DND-41 (cell line): ENCODE measurements around the gene YJEFN3.

ENCODE experiments used
- EZH2 ChIP-seq: IDR thresholded peaks from 3 replicates; pipeline ENCODE4 v1.6.1; 2012; ENCODE audit warnings: borderline replicate concordance, low read depth, mild to moderate bottlenecking, moderate library complexity, low read length, inconsistent platforms; ENCODE audit not compliant: severe bottlenecking
- TF ChIP-seq, protein P1 (sequence below): IDR thresholded peaks from 2 replicates; pipeline ENCODE4 v1.5.1; 2012; ENCODE audit warnings: borderline replicate concordance, low read length, moderate library complexity, mild to moderate bottlenecking; ENCODE audit not compliant: poor library complexity, severe bottlenecking; ENCODE audit errors: extremely low read depth

DNA sequence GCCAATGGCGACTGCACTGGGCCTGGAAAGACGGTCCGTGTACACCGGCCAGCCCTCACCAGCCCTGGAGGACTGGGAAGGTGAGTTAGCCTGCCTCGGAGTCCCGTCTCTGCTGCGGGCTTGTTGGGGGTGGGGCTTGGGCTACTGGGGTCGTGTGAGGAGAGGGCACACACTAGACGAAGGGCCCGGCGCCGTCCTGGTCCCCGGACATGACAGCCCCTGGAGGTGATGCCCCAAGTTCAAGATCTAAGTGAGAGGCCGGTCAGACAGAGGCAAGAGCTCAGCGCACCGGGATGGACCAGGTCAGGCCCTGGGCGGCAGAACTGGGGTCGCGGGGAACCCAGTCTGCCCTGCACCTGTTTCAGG is 11.0 kb downstream of the YJEFN3 start:
- TF ChIP-seq, protein P1, sequence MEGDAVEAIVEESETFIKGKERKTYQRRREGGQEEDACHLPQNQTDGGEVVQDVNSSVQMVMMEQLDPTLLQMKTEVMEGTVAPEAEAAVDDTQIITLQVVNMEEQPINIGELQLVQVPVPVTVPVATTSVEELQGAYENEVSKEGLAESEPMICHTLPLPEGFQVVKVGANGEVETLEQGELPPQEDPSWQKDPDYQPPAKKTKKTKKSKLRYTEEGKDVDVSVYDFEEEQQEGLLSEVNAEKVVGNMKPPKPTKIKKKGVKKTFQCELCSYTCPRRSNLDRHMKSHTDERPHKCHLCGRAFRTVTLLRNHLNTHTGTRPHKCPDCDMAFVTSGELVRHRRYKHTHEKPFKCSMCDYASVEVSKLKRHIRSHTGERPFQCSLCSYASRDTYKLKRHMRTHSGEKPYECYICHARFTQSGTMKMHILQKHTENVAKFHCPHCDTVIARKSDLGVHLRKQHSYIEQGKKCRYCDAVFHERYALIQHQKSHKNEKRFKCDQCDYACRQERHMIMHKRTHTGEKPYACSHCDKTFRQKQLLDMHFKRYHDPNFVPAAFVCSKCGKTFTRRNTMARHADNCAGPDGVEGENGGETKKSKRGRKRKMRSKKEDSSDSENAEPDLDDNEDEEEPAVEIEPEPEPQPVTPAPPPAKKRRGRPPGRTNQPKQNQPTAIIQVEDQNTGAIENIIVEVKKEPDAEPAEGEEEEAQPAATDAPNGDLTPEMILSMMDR = no peak
- no peak for TF ChIP-seq EZH2
